HG03439 (cell line): ENCODE measurements around the gene TMEM54.
"Not testable (repeated sequence)": the region's sequence is repeated elsewhere in the genome, so short reads cannot be mapped to it uniquely, and the experiment has no call there.

Source experiments
- ATAC-seq: cut with Tn5 transposase; IDR thresholded peaks from one replicate; pipeline ENCODE4 v1.9.1; 2021; ENCODE audit warnings: mild to moderate bottlenecking, moderate library complexity; ENCODE audit not compliant: unreplicated experiment

The TMEM54 gene

GRCh38 chr1:32919811-32920733, 18.9 kb upstream of the TMEM54 start:
- no peak for ATAC-seq

GRCh38 chr1:32918179-32918578, 17.0 kb upstream of the TMEM54 start:
- ATAC-seq, result no peak

GRCh38 chr1:32917521-32917920, 16.3 kb upstream of the TMEM54 start:
- no peak for ATAC-seq

- no peak for ATAC-seq
Measured at GRCh38 chr1:32915766-32916706, 14.8 kb upstream of the TMEM54 start.

- ATAC-seq, result no peak
Measured at GRCh38 chr1:32910319-32910718, 9.1 kb upstream of the TMEM54 start.

GRCh38 chr1:32907435-32907834, 6.2 kb upstream of the TMEM54 start:
- no peak for ATAC-seq

- no peak for ATAC-seq
Measured at GRCh38 chr1:32906654-32907053, 5.5 kb upstream of the TMEM54 start.

GRCh38 chr1:32905588-32905987, 4.4 kb upstream of the TMEM54 start:
- not testable (repeated sequence) for ATAC-seq

GRCh38 chr1:32904797-32905196, 3.6 kb upstream of the TMEM54 start:
- no peak for ATAC-seq

- no peak for ATAC-seq
Measured at GRCh38 chr1:32903991-32904785, 3.0 kb upstream of the TMEM54 start.

- no peak for ATAC-seq
Measured at GRCh38 chr1:32902535-32902920, 1.3 kb upstream of the TMEM54 start.

- no peak for ATAC-seq
Measured at GRCh38 chr1:32901823-32902534, 790 bp upstream of the TMEM54 start.

- ATAC-seq, result no peak
Measured at GRCh38 chr1:32900371-32900955, 726 bp downstream of the TMEM54 start.

- no peak for ATAC-seq
Measured at GRCh38 chr1:32899586-32900296, 1.4 kb downstream of the TMEM54 start.

- no peak for ATAC-seq
Measured at GRCh38 chr1:32898958-32899357, 2.2 kb downstream of the TMEM54 start.

GRCh38 chr1:32898056-32898455, 3.1 kb downstream of the TMEM54 start:
- ATAC-seq, result no peak

- ATAC-seq, result no peak
Measured at GRCh38 chr1:32897082-32898049, 3.8 kb downstream of the TMEM54 start.

GRCh38 chr1:32896451-32896850, 4.7 kb downstream of the TMEM54 start:
- ATAC-seq, result no peak
